ENCODE results near the gene MACROD1. TPM values are rescaled to one million over a fixed set of nuclear protein-coding genes. Genes with fewer than 3 reads are reported as not detected.

Gene MACROD1
- total and polyA plus RNA-seq, 2 donors (not counting 3 experiments of a cell fraction or from before 2014, with no cell fraction given), result 11.0 to 16.2 TPM

DNA sequence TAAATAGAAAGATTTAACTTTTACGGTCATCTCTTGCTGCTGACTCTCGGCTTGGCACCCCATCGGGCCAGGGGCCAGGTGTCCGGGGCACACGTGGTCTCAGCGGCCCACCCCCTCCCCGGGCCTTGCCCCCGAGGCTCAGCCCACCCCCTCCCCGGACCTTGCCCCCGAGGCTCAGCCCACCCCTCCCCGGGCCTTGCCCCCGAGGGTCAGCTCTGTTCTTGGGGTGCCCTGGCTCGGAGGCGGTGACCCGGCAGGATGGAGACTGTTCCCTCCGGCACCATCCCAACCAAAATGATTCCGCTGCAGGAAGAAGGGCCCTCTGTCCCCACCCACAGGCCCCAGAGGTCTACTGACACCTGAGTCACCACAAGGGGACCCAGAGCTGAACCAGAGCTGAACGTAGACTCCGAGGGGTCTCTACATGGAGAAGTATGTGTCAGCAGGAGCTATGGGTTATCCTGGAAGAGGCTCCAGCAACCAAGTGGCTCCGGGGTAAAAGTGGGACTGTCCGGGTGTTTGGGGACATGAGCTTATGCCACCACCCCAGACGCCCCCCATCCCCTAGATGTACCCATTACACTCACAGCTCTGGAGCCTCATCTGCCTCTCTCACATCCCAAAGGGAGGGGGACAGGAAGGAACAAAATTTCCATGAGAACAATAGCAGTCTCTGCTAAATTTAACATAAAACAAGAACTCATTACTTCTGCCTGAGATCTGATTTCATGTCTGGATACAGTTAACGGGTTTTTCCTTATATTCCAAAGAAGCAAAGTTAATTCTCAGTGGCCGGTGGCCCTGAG lies 38.4 kb downstream of the MACROD1 start:
- Histone ChIP-seq H3K4me1 (ENCODE audit: control insufficient read depth, extremely low read depth, insufficient read depth, low read length) (no peaks in the 10 kb centered on the region), H4K20me1 (replicated peaks; ENCODE audit: control insufficient read depth, extremely low read depth, insufficient read depth, low read length) (no peaks in the 10 kb centered on the region), H3K36me3 (ENCODE audit: control insufficient read depth in 2 of 2, extremely low read depth in 1 of 2, insufficient read depth in 2 of 2, low read length in 2 of 2) (no peaks in the 10 kb centered on the region), H3K9ac (replicated peaks; ENCODE audit: extremely low read depth, insufficient read depth, low read length) (no peak overlapping the region), H3K27ac (ENCODE audit: insufficient read depth, low read depth, low read length) (no peak overlapping the region), H3K9me1 (replicated peaks; ENCODE audit: control insufficient read depth, extremely low read depth, insufficient read depth, low read length) (no peaks in the 10 kb centered on the region), H2AFZ (ENCODE audit: low read depth, low read length) (no peak overlapping the region), H3K27me3 (ENCODE audit: control insufficient read depth in 2 of 2, insufficient read depth in 2 of 2, low read length in 2 of 2) (no peaks in the 10 kb centered on the region), H3K79me2 (ENCODE audit: control insufficient read depth, insufficient read depth, low read length) (no peaks in the 10 kb centered on the region), H3K9me3 (replicated peaks; ENCODE audit: control insufficient read depth, insufficient read depth, low read length) (no peaks in the 10 kb centered on the region), H3K4me3 (replicated peaks in 1 of 3; ENCODE audit: insufficient read depth in 1 of 3, low read depth in 1 of 3, low read length in 3 of 3) (no peak overlapping the region), H3K4me2 (ENCODE audit: insufficient read depth, low read length) (no peak overlapping the region)
- ChIA-PET CTCF (no interaction called here), POLR2A (no interaction called here)
- BruUV-seq (replicated peaks), result no TSS peak
- FAIRE-seq, result no peak
- dilution Hi-C loops (cut with MboI; ENCODE audit: extremely low pct_ligation_motif_present, low sequenced_read_pairs) (no loop called here), intact Hi-C loops (cut with micrococcal nuclease) (no loop called here)
- no peak for DNase-seq (ENCODE audit: low read depth, low spot score)
- TF ChIP-seq, protein P1, sequence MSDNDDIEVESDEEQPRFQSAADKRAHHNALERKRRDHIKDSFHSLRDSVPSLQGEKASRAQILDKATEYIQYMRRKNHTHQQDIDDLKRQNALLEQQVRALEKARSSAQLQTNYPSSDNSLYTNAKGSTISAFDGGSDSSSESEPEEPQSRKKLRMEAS (IDR thresholded peaks at IDR 0.05; ENCODE audit: insufficient read depth, insufficient read length), result no peak
- no peak for TF ChIP-seq MYC (IDR thresholded peaks at IDR 0.05; ENCODE audit: low read depth, low read length)

- no TSS peak for BruUV-seq (replicated peaks)
- intact Hi-C loops (cut with micrococcal nuclease) (no loop called here), dilution Hi-C loops (cut with MboI; ENCODE audit: extremely low pct_ligation_motif_present, low sequenced_read_pairs) (no loop called here)
- no peaks in the 10 kb centered on the region for H3K79me2 ChIP-seq (ENCODE audit: control insufficient read depth, insufficient read depth, low read length)
- H3K9ac ChIP-seq (replicated peaks; ENCODE audit: extremely low read depth, insufficient read depth, low read length), result no peak overlapping the region
- H3K36me3 ChIP-seq (ENCODE audit: control insufficient read depth in 2 of 2, extremely low read depth in 1 of 2, insufficient read depth in 2 of 2, low read length in 2 of 2), result no peaks in the 10 kb centered on the region
- H3K4me1 ChIP-seq (ENCODE audit: control insufficient read depth, extremely low read depth, insufficient read depth, low read length), result no peaks in the 10 kb centered on the region
- CTCF ChIA-PET, result no interaction called here
- no peak overlapping the region for H3K27ac ChIP-seq (ENCODE audit: insufficient read depth, low read depth, low read length)
- DNase-seq (ENCODE audit: low read depth, low spot score) (no peak), FAIRE-seq (no peak)
- no peaks in the 10 kb centered on the region for H4K20me1 ChIP-seq (replicated peaks; ENCODE audit: control insufficient read depth, extremely low read depth, insufficient read depth, low read length)
- H2AFZ ChIP-seq (ENCODE audit: low read depth, low read length), result no peak overlapping the region
- no peaks in the 10 kb centered on the region for H3K9me3 ChIP-seq (replicated peaks; ENCODE audit: control insufficient read depth, insufficient read depth, low read length)
- no peak overlapping the region for H3K4me3 ChIP-seq (replicated peaks in 1 of 3; ENCODE audit: insufficient read depth in 1 of 3, low read depth in 1 of 3, low read length in 3 of 3)
- no peaks in the 10 kb centered on the region for H3K9me1 ChIP-seq (replicated peaks; ENCODE audit: control insufficient read depth, extremely low read depth, insufficient read depth, low read length)
- TF ChIP-seq MYC (IDR thresholded peaks at IDR 0.05; ENCODE audit: low read depth, low read length) (no peak), JUN (IDR thresholded peaks at IDR 0.05; ENCODE audit: borderline replicate concordance, insufficient read depth, insufficient read length, low read depth) (no peak), POLR2A (IDR thresholded peaks at IDR 0.05; ENCODE audit: low read depth, low read length) (no peak), GATA2 (IDR thresholded peaks at IDR 0.05; ENCODE audit: insufficient read depth, insufficient read length, low read depth, low read length) (no peak), FOS (IDR thresholded peaks at IDR 0.05; ENCODE audit: borderline replicate concordance, insufficient read depth, low read length) (no peak), POLR2AphosphoS5 (IDR thresholded peaks at IDR 0.05; ENCODE audit: insufficient read depth, low read depth, low read length) (no peak), EZH2 (IDR thresholded peaks at IDR 0.05; ENCODE audit: borderline replicate concordance, low read depth, low read length, severe bottlenecking) (no peak)
- TF ChIP-seq, protein P1 (IDR thresholded peaks at IDR 0.05; ENCODE audit: insufficient read depth, insufficient read length), result no peak
- TF ChIP-seq, protein P2, sequence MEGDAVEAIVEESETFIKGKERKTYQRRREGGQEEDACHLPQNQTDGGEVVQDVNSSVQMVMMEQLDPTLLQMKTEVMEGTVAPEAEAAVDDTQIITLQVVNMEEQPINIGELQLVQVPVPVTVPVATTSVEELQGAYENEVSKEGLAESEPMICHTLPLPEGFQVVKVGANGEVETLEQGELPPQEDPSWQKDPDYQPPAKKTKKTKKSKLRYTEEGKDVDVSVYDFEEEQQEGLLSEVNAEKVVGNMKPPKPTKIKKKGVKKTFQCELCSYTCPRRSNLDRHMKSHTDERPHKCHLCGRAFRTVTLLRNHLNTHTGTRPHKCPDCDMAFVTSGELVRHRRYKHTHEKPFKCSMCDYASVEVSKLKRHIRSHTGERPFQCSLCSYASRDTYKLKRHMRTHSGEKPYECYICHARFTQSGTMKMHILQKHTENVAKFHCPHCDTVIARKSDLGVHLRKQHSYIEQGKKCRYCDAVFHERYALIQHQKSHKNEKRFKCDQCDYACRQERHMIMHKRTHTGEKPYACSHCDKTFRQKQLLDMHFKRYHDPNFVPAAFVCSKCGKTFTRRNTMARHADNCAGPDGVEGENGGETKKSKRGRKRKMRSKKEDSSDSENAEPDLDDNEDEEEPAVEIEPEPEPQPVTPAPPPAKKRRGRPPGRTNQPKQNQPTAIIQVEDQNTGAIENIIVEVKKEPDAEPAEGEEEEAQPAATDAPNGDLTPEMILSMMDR (IDR thresholded peaks at IDR 0.05; ENCODE audit: extremely low read depth in 1 of 2, insufficient read depth in 1 of 2, low read depth in 1 of 2, low read length in 2 of 2), result no peak
- no peak overlapping the region for H3K4me2 ChIP-seq (ENCODE audit: insufficient read depth, low read length)
- no peaks in the 10 kb centered on the region for H3K27me3 ChIP-seq (ENCODE audit: control insufficient read depth in 2 of 2, insufficient read depth in 2 of 2, low read length in 2 of 2)
- POLR2A ChIA-PET, result no interaction called here
Observed at GRCh38 chr11:64126796-64127195, 39.1 kb downstream of the MACROD1 start.

Data from endothelial cell of umbilical vein (primary cell).